Neural cell (in vitro differentiated cells): Measurements from ENCODE around the gene CFAP61.

ENCODE experiments used
- RAD21 ChIP-seq: fragments of 450-650 bp; conservative IDR thresholded peaks from 2 replicates; pipeline ENCODE4 v1.6.1; 2014; ENCODE audit warnings: antibody characterized with exemption, mild to moderate bottlenecking, moderate library complexity
- REST ChIP-seq: IDR thresholded peaks from 2 replicates; pipeline ENCODE4 v1.6.1; 2012; ENCODE audit warnings: borderline replicate concordance

GRCh38 chr20:20085812-20086211 is 33.5 kb downstream of the CFAP61 start:
- TF ChIP-seq REST, result no peak
- no peak for TF ChIP-seq RAD21
